Neural progenitor cell (in vitro differentiated cells): ENCODE data around the gene SURF2. TPM values are rescaled to one million over a fixed set of nuclear protein-coding genes. Genes with fewer than 3 reads are reported as not detected.

Experiments
- DNase-seq: peaks from one replicate; pipeline ENCODE4 v3.0.0-alpha.2; 2016; ENCODE audit warnings: low spot score
- H2AFZ ChIP-seq: fragments of 200-600 bp; sonication (generic); replicated peaks from 2 replicates; pipeline ENCODE4 v1.6.1; 2016; ENCODE audit warnings: antibody characterized with exemption
- H3F3A ChIP-seq: fragments of 200-600 bp; sonication (generic); 2 replicates; pipeline ENCODE4 v1.6.1; 2016; ENCODE audit warnings: antibody characterized with exemption, low read depth
- H3K27ac ChIP-seq: fragments of 200-600 bp; sonication (generic); 2 replicates; pipeline ENCODE4 v1.5.1; 2016; ENCODE audit warnings: mild to moderate bottlenecking
- H3K27me3 ChIP-seq: fragments of 200-600 bp; sonication (generic); 2 replicates; pipeline ENCODE4 v1.6.1; 2016; ENCODE audit warnings: mild to moderate bottlenecking, moderate library complexity
- H3K36me3 ChIP-seq: fragments of 200-600 bp; sonication (generic); 2 replicates; pipeline ENCODE4 v1.5.1; 2016
- H3K4me1 ChIP-seq: fragments of 200-600 bp; sonication (generic); 2 replicates; pipeline ENCODE4 v1.6.1; 2016; ENCODE audit warnings: mixed run types
- H3K4me2 ChIP-seq: fragments of 200-600 bp; sonication (generic); 2 replicates; pipeline ENCODE4 v1.6.1; 2016
- H3K4me3 ChIP-seq: fragments of 200-600 bp; sonication (generic); 2 replicates; pipeline ENCODE4 v1.5.1; 2016
- H3K79me2 ChIP-seq: fragments of 200-600 bp; sonication (generic); 2 replicates; pipeline ENCODE4 v1.6.1; 2016; ENCODE audit warnings: low read depth
- H3K9ac ChIP-seq: fragments of 200-600 bp; sonication (generic); 2 replicates; pipeline ENCODE4 v1.6.1; 2016
- H3K9me3 ChIP-seq: fragments of 200-600 bp; sonication (generic); 2 replicates; pipeline ENCODE4 v1.5.1; 2016; ENCODE audit warnings: low read depth
- H4K20me1 ChIP-seq: fragments of 200-600 bp; sonication (generic); 2 replicates; pipeline ENCODE4 v1.6.1; 2016; ENCODE audit warnings: low read depth
- H3K27ac Mint-ChIP-seq: 3 replicates; pipeline ENCODE4 v1.8.0; 2021; ENCODE audit warnings: mixed read lengths
- H3K27me3 Mint-ChIP-seq: 2 replicates; pipeline ENCODE4 v1.8.0; 2022; ENCODE audit warnings: low read depth, mild to moderate bottlenecking, inconsistent platforms, moderate library complexity, mixed read lengths; ENCODE audit not compliant: insufficient read depth
- H3K36me3 Mint-ChIP-seq: 3 replicates; pipeline ENCODE4 v1.8.0; 2021; ENCODE audit warnings: mixed read lengths
- H3K4me1 Mint-ChIP-seq: 3 replicates; pipeline ENCODE4 v1.8.0; 2021; ENCODE audit warnings: mixed read lengths
- H3K4me3 Mint-ChIP-seq: 3 replicates; pipeline ENCODE4 v1.8.0; 2021; ENCODE audit warnings: mild to moderate bottlenecking, moderate library complexity, mixed read lengths
- H3K9me3 Mint-ChIP-seq: 3 replicates; pipeline ENCODE4 v1.8.0; 2020; ENCODE audit warnings: mixed read lengths
- CTCF ChIP-seq: fragments of 200-600 bp; sonication (generic); IDR thresholded peaks from 2 replicates; pipeline ENCODE4 v1.5.1; 2017; ENCODE audit warnings: antibody characterized with exemption, mild to moderate bottlenecking
- EZH2 ChIP-seq: fragments of 200-600 bp; sonication (generic); IDR thresholded peaks from 2 replicates; pipeline ENCODE4 v1.6.1; 2017; ENCODE audit warnings: antibody characterized with exemption, mild to moderate bottlenecking, moderate library complexity
- EZH2phosphoT487 ChIP-seq: fragments of 200-600 bp; sonication (generic); IDR thresholded peaks from 2 replicates; pipeline ENCODE4 v1.6.1; 2017; ENCODE audit warnings: antibody characterized with exemption
- total RNA-seq: library from RNA; depleted of rRNA; stranded (reverse); fragments of >200 nt; gene quantifications from 2 replicates; pipeline ENCODE4 v1.2.3, GENCODE V29; 2015; ENCODE audit warnings: low replicate concordance

SURF2 gene
- total RNA-seq, 1 donor from 2014 or later, result 16.0 TPM

GRCh38 chr9:133393399-133393798 is 37.0 kb downstream of the SURF2 start:
- Mint-ChIP-seq H3K27me3 (peaks cover 7% of the 10 kb centered on the region), H3K9me3 (peaks cover 7% of the 10 kb centered on the region), H3K4me3 (no peak overlapping the region), H3K27ac (no peak overlapping the region), H3K4me1 (peaks cover 10% of the 10 kb centered on the region), H3K36me3 (peaks cover 2% of the 10 kb centered on the region)
- Histone ChIP-seq H3K27ac (no peak overlapping the region), H3K79me2 (no peaks in the 10 kb centered on the region), H2AFZ (no peak overlapping the region), H3K9ac (no peak overlapping the region), H3K4me1 (no peaks in the 10 kb centered on the region), H4K20me1 (no peaks in the 10 kb centered on the region), H3K4me3 (no peak overlapping the region), H3K4me2 (no peak overlapping the region), H3K36me3 (no peaks in the 10 kb centered on the region), H3K9me3 (no peaks in the 10 kb centered on the region), H3K27me3 (peaks cover 9% of the 10 kb centered on the region), H3F3A (no peaks in the 10 kb centered on the region)
- TF ChIP-seq CTCF, result no peak
- TF ChIP-seq EZH2, result no peak
- TF ChIP-seq EZH2phosphoT487, result no peak
- DNase-seq, result no peak

- no peaks in the 10 kb centered on the region for H4K20me1 ChIP-seq
- no peaks in the 10 kb centered on the region for H3K36me3 ChIP-seq
- H3K4me3 ChIP-seq, result no peak overlapping the region
- no peak overlapping the region for H3K4me3 Mint-ChIP-seq
- no peak overlapping the region for H3K27ac Mint-ChIP-seq
- H3K9me3 ChIP-seq, result no peaks in the 10 kb centered on the region
- no peak overlapping the region for H3K4me2 ChIP-seq
- H3K27ac ChIP-seq, result no peak overlapping the region
- H3K9me3 Mint-ChIP-seq, result peaks cover 7% of the 10 kb centered on the region
- H3K4me1 ChIP-seq, result no peaks in the 10 kb centered on the region
- H3K36me3 Mint-ChIP-seq, result peaks cover under 1% of the 10 kb centered on the region
- no peaks in the 10 kb centered on the region for H3F3A ChIP-seq
- H3K9ac ChIP-seq, result no peak overlapping the region
- H2AFZ ChIP-seq, result no peak overlapping the region
- TF ChIP-seq EZH2 (no peak), EZH2phosphoT487 (no peak), CTCF (no peak)
- peaks cover 10% of the 10 kb centered on the region for H3K4me1 Mint-ChIP-seq
- H3K79me2 ChIP-seq, result no peaks in the 10 kb centered on the region
- no peak for DNase-seq
- H3K27me3 Mint-ChIP-seq, result peaks cover 6% of the 10 kb centered on the region
- peaks cover 9% of the 10 kb centered on the region for H3K27me3 ChIP-seq
Measured at GRCh38 chr9:133394687-133395271, 38.4 kb downstream of the SURF2 start.

DNA sequence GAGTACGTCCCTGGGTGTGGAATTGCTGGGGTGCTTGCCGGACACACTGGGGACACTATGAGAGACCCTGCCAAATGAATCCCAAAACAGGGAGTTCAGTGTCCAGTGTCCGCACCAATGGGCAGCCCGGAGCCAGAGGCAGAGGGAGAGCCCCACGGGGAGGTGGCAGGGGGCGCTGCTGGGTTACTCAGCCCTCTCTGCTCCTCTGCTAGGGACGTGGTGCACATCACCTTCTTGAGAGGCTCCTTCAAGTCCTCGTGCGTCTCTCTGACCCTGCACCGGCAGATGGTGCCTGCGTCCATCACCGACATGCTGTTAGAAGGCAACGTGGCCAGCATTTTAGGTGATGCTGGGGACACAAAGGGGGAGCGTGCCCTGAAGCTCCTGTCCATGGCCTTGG is 40.6 kb downstream of the SURF2 start:
- H3K4me1 Mint-ChIP-seq, result peaks cover 8% of the 10 kb centered on the region
- TF ChIP-seq CTCF, result peak; percentile 62
- no peak for TF ChIP-seq EZH2
- no peak for TF ChIP-seq EZH2phosphoT487

More for the DNA sequence above, 40.6 kb downstream of the SURF2 start:
- Mint-ChIP-seq H3K27me3 (peaks cover 6% of the 10 kb centered on the region), H3K9me3 (no peaks in the 10 kb centered on the region), H3K36me3 (no peaks in the 10 kb centered on the region), H3K4me3 (no peak overlapping the region), H3K27ac (no peak overlapping the region)
- Histone ChIP-seq H2AFZ (no peak overlapping the region), H3K27me3 (peaks cover 9% of the 10 kb centered on the region), H3F3A (no peaks in the 10 kb centered on the region), H3K4me3 (no peak overlapping the region), H3K4me2 (no peak overlapping the region), H3K36me3 (no peaks in the 10 kb centered on the region), H3K27ac (no peak overlapping the region), H3K4me1 (no peaks in the 10 kb centered on the region), H3K9me3 (no peaks in the 10 kb centered on the region), H3K79me2 (no peaks in the 10 kb centered on the region), H3K9ac (no peak overlapping the region), H4K20me1 (no peaks in the 10 kb centered on the region)
- peak; percentile 72 for DNase-seq
